Measurements from ENCODE around the gene SELENOO. TPM values are rescaled to one million over a fixed set of nuclear protein-coding genes. Genes with fewer than 3 reads are reported as not detected.

The SELENOO gene
- polyA plus RNA-seq, 1 donor = 17.8 TPM

DNA sequence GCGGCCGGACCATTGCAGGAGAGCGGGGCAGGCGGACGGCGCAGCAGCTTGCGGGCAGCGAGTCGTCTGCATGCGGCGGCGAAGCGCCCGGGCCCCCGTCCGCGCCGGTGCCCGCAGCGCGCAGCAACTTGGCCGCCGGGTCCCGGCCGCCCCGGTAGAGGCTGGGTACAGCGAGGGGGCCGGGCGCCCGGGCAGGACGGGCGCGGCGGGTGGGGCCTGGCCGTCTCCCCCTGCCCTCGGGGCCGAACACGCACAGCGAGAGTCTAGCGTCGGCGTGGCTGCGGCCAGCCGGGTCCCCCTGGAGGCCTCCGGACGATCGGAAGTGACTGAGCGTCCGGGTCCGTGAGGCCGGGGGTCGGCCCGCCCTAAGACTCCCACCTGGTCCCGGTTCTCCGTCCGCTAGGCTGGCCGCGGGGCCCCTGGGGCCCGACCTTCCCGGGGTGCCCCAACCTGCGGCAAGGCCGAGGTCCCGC lies 15.9 kb upstream of the SELENOO start:
- peak; percentile 26 for DNase-seq

DNA sequence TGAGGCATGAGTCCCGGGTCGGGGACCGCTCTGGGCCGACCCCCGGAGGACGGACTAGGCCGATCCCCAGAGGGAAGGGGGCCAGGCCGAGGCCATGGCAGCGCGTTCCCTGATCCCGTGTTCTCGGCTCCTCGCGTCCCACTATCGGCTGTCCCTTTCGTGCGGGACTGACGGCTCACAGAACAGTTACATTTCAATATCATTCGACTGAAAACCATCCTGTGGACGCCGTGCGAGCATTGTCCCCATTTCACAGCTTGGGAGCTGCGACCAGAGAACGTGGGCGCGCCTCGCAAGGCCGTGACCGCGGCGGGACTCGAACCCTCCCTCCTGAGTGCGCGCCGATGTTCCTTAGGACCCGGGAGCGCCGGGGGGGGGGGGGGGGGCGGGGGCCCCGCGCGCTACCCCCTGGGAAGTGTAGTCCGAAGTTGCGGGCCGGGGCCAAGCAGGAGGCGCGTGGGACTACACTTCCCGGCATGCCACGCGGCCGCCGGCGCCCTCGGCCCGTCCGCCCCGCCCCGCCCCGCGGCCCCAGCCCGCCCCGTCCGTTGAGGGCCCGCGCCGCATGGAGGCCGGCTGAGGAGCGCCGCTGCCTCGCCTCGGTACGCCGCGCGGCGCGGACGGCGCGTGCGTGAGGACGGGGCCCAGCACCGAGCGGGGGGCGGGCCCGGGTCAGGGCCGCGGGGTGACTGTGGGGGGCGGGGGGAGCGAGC lies 15.3 kb upstream of the SELENOO start, which contains the start of gene TRABD:
TSS of gene TRABD (plus strand) at position 539 of the 713 bp plus-strand sequence. CDS start 7,148 bp downstream, outside the sequence.
- DNase-seq = peak; percentile 91

DNA sequence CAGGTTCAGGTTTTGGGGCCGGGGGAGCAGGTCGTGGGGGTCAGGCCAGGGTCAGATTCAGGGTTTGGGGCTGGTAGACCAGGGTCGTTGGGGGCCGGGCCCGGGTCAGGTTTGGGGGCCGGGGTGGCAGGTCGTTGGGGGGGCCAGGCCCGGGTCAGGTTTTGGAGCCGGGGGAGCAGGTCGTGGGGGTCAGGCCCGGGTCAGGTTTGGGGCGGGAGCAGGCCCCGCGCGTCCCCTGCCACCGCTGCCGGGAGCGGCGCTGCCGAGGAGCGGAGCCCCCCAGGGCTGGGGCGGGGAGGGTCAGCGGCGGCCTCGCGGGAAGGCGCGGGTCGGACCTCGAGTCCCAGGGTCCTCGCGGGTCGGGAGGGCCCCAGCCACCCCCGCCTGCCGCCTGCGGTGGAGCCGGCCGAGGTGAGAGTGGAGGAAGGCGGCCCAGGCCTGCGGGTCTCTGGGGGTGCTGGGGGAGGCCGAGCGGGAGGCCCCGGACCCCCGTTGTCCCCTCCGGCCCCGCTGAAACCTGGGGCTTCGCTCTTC lies 14.6 kb upstream of the SELENOO start:
- DNase-seq = no peak

DNA sequence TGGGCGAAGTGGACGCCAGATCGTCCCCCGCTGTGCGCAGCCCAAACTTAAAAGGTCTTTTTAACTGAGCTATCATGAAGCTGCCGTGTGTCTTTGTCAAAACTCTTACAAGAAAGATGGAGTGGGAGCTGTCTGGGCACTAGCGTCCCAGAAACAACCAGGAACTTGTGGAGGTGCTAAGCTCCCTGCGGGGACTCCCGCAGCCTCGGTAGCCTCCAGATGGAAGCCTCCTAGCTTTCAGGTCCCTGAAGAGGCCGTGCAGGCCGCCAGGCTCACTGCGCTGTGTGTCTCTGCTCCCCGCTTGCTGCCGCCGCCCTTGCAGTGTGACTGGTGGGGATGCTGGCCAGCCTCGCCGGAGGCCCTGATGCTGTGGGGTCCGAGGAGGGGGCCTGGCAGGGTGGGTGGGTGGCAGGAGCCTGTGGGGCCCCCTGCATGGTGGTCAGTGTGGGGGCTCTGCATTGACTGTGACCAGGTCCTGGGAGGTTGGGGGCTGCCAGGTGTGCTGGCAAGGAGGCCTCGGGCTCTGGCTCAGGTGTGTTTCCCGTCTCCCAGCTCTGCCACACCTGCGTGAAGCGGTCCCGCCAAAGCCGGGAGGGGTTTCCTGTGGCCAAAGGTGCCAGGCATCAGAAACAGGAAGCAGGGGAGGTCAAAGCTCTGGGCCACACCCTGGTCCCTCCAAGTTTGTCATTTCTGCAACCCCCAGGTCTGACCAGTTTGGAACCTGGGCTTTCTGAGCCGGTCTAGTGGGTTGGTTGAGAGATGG lies 13.9 kb upstream of the SELENOO start:
- DNase-seq = no peak

DNA sequence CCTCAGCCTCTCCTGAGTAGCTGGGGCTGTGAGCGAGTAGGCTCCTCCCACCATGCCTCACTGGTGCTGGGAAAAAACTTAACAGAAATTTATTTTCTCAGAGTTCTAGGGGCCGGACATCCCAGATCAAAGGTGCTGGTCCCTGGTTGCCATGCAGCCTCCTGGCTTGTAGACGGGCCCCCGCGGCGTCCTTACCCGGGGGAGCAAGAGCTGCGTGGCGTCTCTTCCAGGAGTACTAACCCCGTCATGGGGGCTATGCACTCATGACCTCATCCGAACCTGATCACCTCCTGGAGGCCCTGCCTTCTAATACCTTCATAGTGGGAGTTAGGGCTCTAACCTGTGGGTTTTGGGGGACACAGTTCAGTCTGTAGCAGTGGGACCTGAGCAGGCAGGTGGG lies 12.5 kb upstream of the SELENOO start:
- no peak for DNase-seq

DNA sequence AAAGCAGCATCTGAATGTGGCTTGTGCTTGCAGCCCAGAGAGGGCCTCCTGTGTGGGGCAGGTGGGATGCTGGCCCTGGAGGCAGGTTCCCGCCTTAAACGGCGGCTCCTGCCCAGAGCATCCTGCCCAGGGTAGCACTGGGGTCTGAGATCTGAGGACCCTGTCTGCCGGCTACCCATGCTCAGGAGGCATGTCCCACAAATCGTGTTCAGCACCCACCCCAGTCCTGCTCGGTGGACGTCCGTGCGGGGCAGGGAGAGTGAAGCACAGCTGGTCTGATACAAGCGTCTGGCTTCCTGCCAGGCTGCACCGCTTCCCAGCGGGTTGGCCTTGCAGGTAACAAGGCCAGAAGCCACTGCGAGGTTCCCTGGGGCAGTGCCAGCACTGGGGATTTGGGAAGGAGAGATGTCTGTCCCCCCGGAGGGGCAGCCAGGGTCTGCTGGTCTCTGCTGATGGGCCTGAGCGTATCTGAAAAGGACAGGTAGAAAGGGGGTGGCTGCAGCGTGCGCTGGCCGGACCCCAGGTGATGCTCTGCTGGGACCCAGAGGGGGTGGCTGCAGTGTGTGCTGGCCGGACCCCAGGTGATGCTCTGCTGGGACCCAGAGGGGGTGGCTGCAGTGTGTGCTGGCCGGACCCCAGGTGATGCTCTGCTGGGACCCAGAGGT lies 11.5 kb upstream of the SELENOO start:
- no peak for DNase-seq

DNA sequence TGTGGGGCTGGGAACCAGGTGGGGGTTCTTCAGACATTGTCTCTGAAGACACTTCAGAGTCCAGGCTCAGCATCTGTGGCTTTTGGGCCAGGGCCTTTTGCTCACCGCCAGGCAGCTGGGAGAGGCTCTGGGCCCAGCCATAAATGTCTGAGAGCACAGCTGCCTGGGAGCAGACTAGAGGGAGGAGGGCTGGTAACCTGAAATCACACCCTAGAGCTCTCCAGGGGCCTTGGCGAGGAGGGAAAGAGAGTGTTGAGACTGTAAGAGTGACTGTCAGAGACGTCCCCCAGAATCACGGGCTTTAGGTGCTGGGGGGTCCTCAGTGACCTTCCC lies 11.0 kb upstream of the SELENOO start:
- peak; percentile 65 for DNase-seq

DNA sequence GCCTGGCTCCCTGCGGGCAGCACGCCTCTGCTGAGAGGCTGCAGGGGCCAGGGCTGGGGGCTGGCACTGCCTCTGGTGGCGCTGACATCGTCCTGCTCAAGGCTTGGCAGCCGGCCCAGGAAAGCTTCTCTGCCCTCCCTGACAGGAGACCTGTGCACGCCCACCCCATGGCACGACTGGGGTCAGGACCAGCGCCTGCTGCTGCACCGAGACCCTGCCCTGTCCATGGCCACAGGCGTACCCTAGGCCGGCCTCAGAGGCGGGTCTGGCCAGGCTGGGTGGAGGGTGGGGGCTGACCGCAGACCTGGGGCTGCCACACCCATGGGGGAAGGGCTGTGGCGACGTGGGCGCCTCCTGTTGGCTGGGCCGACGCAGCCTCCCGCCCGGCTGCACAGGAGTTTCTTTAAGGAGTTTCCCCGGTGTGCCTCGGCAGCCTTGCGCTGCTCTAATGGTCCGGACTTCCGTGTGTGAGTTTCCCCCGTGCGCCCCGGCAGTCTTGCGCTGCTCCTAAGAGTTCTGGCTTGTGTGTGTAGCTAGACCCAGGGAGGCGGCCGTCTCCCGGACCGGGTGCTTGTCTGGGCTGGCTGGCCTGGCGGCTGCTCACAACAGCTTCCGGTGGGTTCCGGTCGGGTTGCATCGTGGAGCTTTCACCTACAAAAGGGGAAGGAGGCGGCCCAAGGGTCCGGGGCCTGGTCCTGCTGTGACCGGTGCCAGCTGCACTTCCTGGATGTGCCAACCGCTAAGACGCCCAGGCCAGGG lies 10.4 kb upstream of the SELENOO start:
- DNase-seq = peak; percentile 51

DNA sequence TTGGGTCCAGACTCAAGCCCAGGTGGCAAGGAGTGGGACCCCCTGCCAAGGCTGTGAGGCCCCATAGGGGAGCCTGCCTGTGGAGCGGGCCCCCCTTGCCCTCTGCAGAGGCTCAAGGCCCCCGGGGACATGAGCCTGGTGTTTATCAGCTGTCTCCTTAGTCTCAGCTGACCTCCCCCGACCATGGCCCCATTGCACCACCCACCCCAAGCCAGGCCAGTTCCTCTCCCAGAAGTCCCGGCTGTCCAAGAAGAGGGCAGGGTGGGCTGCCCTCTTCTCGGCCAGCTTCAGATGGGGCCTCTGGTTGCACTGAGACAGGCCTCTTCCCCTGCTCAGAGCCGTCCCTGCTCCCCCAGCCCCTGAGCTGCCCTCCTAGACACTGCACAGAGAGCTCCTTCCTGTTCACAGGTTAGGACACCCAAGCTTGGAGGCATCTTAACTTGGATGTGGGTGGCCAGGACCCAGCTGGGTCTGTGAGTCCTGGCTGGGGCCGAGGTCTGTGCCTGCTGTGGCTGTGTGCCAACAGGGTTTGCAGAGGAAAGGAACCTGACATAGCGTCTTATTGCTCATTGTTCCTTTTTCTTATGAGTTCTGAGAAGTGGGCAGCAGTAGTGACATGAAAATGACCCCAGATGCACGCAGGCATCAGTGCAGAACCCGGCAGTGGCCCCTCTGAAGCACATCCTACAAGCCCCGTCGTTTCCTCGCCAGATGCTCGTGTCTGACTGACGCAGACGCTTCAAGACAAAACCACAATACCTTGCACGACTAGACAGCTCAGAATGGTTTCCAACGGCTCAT lies 9.7 kb upstream of the SELENOO start:
- no peak for DNase-seq

DNA sequence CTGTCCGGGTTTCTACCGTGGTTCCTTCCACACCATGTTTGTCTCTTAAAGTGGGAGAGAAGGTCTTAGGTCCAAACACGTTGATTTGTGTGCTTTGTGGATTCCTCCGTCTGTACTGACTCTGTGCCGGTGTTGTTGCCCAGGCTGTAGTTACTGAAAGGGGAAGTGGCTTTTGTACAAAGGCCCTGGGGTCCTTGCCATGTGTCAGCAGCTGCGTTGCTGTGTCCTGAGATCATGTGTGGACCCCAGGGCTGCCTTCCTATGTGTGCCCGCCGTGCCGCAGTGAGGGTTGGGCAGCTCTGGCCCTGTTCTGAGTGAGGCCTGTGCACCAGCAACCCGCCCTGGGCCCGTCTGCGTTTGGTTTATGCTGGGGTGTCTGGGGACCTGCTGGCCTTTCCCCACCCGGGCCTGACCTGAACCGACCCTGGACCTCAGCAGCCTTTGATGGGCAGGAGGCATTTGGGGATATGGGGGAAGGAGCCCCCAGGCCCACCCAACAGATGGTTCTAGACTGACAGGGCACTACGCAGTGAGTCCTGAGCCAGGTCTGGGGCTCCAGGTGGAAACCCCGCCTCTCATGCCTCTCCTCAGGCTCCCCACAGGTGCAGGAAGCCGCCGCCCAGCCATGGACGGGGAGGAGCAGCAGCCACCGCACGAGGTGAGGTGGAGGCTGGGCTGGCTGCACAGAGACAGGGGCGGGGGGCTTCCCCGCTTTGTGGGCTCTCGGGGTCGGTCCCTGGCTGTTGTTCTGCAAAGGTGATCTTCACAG lies 8.2 kb upstream of the SELENOO start:
- no peak for DNase-seq

DNA sequence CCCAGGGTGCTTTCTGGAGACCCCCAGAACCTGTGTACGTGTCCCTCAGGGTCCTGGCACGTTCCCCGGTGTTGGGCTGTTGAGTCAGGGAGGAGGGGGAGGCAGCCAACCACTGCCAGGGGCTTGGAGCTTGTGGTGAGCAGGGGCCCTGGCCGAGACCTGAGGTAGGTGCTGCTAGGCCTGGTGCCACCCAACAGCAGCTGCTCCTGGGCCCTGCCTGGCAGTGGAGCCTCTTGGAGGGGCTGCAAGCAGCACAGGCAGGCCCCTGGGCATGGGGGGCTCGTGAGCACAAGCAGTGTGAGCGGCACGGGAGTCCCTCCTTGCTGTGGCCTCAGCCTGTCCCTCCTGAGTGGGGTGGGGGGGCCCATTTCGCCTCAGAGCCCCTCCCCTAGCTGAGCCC lies 7.2 kb upstream of the SELENOO start:
- DNase-seq = no peak

DNA sequence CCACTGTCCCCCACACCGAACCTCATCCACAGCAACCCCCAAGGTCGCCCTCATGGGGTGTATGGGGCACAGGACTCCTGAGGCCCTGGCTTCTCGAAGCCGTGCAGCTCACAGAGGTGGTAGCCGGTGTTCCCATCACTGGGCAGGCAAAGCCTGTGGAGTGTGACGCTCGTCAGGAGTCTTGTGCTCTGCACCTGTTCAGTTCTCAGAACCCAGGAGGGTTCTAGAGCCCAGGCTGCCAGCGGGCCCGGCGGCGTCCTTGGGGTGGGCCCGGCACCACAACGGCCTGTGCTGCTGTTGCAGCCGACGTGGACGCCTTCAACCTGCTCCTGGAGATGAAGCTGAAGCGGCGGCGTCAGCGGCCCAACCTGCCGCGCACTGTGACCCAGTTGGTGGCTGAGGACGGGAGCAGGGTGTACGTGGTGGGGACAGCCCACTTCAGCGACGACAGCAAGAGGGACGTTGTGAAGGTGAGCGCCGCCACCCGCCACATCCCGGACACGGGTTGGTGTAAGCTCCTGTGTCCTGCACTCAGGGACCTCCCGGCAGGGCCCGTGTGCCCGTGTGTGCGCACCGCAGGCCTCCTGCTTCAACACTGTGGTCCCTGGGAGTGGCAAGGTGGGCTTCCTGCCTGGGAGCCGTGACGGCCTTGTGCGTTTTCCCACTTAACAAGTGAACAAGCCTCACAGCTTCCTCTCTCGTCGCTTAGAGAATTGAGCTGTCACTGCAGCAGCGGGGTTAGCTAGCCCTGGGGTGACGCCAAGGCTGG lies 6.6 kb upstream of the SELENOO start:
- DNase-seq = no peak

DNA sequence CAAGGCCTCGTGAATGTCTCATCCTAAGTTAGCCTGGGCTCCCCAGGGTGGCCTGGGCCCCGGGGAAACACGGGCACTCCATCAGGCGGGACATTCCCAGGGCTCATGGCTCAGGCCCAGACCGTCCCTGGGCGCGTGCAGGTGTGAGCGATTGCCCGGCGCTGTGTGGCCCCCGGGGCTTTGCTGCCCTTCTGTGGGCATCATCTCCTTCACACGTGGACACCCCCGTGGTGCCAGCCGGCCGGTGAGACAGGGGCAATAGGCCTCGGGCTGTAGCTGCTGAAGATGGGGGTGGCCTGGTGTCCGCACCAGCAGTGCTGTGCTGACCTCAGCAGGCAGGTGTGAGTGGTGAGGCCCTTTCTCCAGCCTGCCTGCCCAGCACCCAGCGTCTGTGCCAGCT lies 4.6 kb upstream of the SELENOO start:
- DNase-seq = no peak

DNA sequence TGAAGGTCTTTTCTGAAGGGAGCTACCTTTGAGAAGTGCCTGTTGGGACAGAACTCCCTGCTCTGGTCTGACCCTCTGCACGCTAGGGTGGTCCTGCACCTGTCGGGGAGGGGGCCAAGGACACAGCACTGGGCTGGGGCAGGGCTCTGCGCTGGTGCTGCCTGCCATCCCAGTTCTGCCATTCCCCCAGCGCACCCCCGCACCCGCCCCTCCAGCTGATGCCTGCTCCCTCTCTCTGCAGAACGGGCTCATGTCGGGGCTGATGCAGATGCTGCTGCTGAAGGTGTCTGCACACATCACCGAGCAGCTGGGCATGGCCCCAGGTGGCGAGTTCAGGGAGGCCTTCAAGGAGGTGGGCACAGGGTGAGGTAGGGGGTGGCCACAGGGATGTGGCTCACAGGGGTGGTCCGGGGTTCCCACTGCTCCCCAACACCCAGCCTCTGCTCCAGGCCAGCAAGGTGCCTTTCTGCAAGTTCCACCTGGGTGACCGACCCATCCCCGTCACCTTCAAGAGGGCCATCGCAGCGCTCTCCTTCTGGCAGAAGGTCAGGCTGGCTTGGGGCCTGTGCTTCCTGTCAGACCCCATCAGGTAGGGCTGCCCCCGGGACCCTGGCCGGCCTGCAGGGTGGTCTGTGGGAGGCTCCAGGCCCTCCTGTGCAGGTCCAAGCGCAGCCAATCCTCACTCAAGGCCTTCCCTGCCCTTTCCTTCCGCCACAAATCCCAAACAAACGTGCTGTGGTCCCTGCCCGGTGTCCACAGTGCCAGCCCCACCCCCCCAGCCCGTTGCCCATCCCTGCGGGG lies 3.6 kb upstream of the SELENOO start:
- DNase-seq = no peak

DNA sequence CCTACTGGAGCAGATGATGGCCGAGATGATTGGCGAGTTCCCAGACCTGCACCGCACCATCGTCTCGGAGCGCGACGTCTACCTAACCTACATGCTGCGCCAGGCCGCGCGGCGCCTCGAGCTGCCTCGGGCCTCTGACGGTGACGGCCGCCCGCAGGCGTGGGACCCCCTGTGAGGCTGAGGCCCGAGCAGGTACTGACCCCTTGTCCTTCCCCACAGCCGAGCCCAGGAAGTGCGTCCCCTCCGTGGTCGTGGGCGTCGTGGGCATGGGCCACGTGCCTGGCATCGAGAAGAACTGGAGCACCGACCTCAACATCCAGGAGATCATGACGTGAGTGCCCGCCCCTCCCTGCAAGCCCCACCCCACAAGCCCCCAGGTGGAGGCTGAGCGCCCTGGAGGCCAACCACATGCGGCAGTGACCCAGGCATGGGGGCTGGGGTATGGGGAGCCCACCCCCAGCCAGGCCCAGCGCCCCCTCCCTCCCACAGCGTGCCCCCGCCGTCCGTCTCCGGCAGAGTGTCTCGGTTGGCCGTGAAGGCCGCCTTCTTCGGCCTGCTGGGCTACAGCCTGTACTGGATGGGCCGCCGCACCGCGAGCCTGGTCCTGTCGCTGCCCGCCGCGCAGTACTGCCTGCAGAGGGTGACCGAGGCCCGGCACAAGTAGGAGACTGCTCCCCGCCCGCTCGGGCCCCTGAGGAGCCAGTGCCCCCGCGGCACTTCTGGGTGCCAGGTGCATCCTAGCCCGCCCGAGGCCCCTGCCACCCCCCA lies 2.8 kb upstream of the SELENOO start:
- no peak for DNase-seq

DNA sequence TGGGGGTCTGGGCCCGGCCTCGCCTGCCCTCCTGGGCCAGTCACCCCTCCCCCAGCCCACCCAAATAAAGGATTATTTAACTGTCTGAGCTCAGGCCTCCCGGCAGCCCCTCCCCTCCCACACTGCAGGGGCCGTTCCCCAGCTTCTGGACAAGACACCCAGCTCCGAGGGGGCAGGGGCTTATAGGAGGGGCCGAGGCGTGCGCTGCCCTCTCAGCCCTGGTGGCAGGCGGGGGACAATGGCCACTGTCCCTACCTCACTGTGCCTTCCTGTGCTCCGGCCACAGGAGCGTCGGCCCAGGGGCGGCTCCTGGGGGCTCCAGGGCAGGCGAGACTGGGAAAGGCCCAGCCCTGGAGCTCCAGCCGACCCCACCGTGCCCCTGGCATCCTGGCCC lies 2.2 kb upstream of the SELENOO start:
- no peak for DNase-seq

DNA sequence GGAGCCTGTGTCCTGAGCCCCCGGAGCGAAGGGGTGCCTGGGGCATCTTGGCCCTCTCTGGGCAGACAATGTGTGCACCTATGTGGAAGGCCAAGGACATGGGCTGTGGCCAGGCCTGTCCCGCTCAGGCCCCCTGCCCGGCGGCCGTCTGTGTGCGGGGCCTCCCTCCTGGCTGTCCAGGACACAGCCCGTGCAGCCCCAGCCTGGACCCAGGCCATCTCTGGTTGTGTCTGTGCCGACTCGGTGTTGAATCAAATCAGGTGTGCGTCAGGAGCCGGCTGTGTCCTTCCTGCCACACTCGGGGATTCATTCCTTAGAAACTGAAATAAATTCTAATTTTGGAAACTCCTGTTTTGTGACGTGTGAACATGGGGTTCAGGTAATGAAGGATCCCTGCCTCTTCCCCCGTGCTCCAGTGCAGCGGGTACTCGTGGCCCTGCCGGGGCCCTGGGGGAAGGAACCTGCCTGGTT lies 1.5 kb upstream of the SELENOO start:
- no peak for DNase-seq

DNA sequence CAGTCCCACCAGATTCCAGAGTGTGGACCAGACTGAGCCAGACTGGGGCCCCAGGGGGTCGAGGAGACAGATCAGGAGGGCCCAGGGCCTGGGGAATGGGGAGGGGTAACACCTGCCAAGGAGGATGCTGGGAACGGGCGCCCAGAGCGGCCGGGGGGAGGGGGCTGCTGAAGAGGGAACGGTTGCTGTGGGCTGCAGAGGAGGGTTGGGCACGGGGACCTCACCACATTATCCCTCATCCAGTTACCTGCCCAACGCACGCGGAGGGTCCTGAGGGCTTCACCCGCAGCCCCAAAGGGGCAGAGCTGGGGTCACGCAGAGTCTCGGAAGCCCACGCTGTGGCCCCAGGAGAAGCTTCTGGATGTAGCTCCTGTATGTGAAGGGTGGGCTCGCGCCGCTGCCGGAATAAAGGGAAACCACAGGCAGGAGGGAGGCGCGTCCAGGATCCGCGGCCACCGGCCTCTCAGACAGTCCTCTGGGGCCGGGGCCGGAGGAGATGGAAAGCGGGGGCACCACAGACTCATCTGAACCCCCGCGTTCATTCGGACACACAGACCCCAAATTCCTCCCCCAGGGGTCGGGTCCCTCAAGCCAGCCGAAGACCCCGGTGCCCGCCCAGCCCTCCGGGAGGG lies 866 bp upstream of the SELENOO start:
- DNase-seq = no peak
